SK-N-MC (cell line): ENCODE results near the gene IPO7.

Experiments used
- EZH2 ChIP-seq: fragments of 200-600 bp; sonication (generic); IDR thresholded peaks from one replicate; pipeline ENCODE4 v1.6.1; 2017; ENCODE audit warnings: antibody characterized with exemption
- FOXP2 ChIP-seq: optimal IDR thresholded peaks from 2 replicates; pipeline ENCODE3; 2011; ENCODE audit warnings: mild to moderate bottlenecking, moderate library complexity; ENCODE audit not compliant: insufficient read depth; ENCODE audit errors: extremely low read length, control extremely low read depth
- POLR2AphosphoS5 ChIP-seq: IDR thresholded peaks from 2 replicates; pipeline ENCODE4 v1.6.1; 2012; ENCODE audit warnings: mild to moderate bottlenecking, low read depth, low read length, borderline replicate concordance

- TF ChIP-seq EZH2 (no peak), POLR2AphosphoS5 (peak; percentile 11), FOXP2 (no peak)
These were observed 75.3 kb downstream of the IPO7 start for GRCh38 chr11:9459667-9460321.
